ENCODE results near the gene KIAA0825.

KIAA0825 gene

GRCh38 chr5:94422812-94423211, 195.6 kb downstream of the KIAA0825 start:
- H3K4me3 ChIP-seq (ENCODE audit: low read depth, low read length), result no peak overlapping the region
- peak; percentile 82 for DNase-seq (ENCODE audit: low read depth, low spot score)
- TF ChIP-seq, protein P1, sequence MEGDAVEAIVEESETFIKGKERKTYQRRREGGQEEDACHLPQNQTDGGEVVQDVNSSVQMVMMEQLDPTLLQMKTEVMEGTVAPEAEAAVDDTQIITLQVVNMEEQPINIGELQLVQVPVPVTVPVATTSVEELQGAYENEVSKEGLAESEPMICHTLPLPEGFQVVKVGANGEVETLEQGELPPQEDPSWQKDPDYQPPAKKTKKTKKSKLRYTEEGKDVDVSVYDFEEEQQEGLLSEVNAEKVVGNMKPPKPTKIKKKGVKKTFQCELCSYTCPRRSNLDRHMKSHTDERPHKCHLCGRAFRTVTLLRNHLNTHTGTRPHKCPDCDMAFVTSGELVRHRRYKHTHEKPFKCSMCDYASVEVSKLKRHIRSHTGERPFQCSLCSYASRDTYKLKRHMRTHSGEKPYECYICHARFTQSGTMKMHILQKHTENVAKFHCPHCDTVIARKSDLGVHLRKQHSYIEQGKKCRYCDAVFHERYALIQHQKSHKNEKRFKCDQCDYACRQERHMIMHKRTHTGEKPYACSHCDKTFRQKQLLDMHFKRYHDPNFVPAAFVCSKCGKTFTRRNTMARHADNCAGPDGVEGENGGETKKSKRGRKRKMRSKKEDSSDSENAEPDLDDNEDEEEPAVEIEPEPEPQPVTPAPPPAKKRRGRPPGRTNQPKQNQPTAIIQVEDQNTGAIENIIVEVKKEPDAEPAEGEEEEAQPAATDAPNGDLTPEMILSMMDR (IDR thresholded peaks at IDR 0.05; ENCODE audit: low read depth, low read length), result no peak
- in situ Hi-C loops (cut with HindIII; ENCODE audit: low sequenced_read_pairs), result no loop called here

DNA sequence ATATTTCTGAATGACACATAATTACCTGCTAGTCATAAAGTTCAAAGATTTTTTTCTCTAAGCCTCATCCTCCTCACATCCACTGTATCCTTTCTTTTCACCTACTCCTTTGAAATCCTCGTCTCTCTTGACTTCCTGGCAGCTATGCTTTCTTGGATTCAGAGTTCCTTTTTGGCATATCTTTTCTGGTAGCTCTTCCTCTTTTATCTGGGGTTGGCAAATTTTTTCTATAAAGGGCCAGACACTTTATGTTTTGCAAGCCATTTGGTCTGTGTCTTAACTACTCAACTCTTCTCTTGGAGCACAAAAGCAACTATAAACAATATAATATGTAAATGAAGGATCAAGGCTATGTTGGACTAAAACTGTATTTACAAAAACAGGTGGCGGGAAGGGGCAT, 197.5 kb downstream of the KIAA0825 start:
- TF ChIP-seq, protein P1 (IDR thresholded peaks at IDR 0.05; ENCODE audit: low read depth, low read length), result no peak
- no peak for DNase-seq (ENCODE audit: low read depth, low spot score)
- in situ Hi-C loops (cut with HindIII; ENCODE audit: low sequenced_read_pairs), result no loop called here
- no peak overlapping the region for H3K4me3 ChIP-seq (ENCODE audit: low read depth, low read length)

GRCh38 chr5:94415798-94416197, 202.6 kb downstream of the KIAA0825 start:
- no peak for DNase-seq (ENCODE audit: low read depth, low spot score)
- H3K4me3 ChIP-seq (ENCODE audit: low read depth, low read length), result no peak overlapping the region
- TF ChIP-seq, protein P1 (IDR thresholded peaks at IDR 0.05; ENCODE audit: low read depth, low read length), result no peak
- in situ Hi-C loops (cut with HindIII; ENCODE audit: low sequenced_read_pairs), result no loop called here

GRCh38 chr5:94409440-94409839, 209.0 kb downstream of the KIAA0825 start:
- no peak overlapping the region for H3K4me3 ChIP-seq (ENCODE audit: low read depth, low read length)
- no peak for DNase-seq (ENCODE audit: low read depth, low spot score)
- in situ Hi-C loops (cut with HindIII; ENCODE audit: low sequenced_read_pairs), result no loop called here
- TF ChIP-seq, protein P1 (IDR thresholded peaks at IDR 0.05; ENCODE audit: low read depth, low read length), result no peak

- TF ChIP-seq, protein P1 (IDR thresholded peaks at IDR 0.05; ENCODE audit: low read depth, low read length), result no peak
- in situ Hi-C loops (cut with HindIII; ENCODE audit: low sequenced_read_pairs), result no loop called here
- H3K4me3 ChIP-seq (ENCODE audit: low read depth, low read length), result no peak overlapping the region
- DNase-seq (ENCODE audit: low read depth, low spot score), result no peak
Observed at GRCh38 chr5:94407023-94407422, 211.4 kb downstream of the KIAA0825 start.

GRCh38 chr5:94403483-94403882, 214.9 kb downstream of the KIAA0825 start:
- H3K4me3 ChIP-seq (ENCODE audit: low read depth, low read length), result no peak overlapping the region
- in situ Hi-C loops (cut with HindIII; ENCODE audit: low sequenced_read_pairs), result no loop called here
- no peak for DNase-seq (ENCODE audit: low read depth, low spot score)
- TF ChIP-seq, protein P1 (IDR thresholded peaks at IDR 0.05; ENCODE audit: low read depth, low read length), result no peak

GRCh38 chr5:94402096-94402495, 216.3 kb downstream of the KIAA0825 start:
- in situ Hi-C loops (cut with HindIII; ENCODE audit: low sequenced_read_pairs), result no loop called here
- TF ChIP-seq, protein P1 (IDR thresholded peaks at IDR 0.05; ENCODE audit: low read depth, low read length), result no peak
- H3K4me3 ChIP-seq (ENCODE audit: low read depth, low read length), result no peak overlapping the region
- DNase-seq (ENCODE audit: low read depth, low spot score), result no peak

Data from astrocyte of the spinal cord (primary cell).